GM23338 (cell line): ENCODE measurements around the gene S100A14.

Source experiments
- CREB1 ChIP-seq: fragments of 250-450 bp; sonication (Bioruptor Pico); IDR thresholded peaks from 2 replicates; pipeline ENCODE4 v1.5.0; 2020; ENCODE audit warnings: low read depth, mild to moderate bottlenecking, moderate library complexity
- CTCF ChIP-seq, 2 experiments: fragments of 200-600 bp in 1 of 2; sonication (generic) in 1 of 2; conservative IDR thresholded peaks; 2 replicates each; pipeline versions ENCODE4 v1.5.1 to v1.6.1; 2016 to 2017; ENCODE audit warnings: antibody characterized with exemption in 2 of 2, low read depth in 2 of 2, mild to moderate bottlenecking in 2 of 2, moderate library complexity in 1 of 2
- ETS1 ChIP-seq: IDR thresholded peaks from 2 replicates; pipeline ENCODE4 v1.6.1; 2016; ENCODE audit warnings: antibody characterized with exemption
- EZH2 ChIP-seq: fragments of 200-600 bp; sonication (generic); IDR thresholded peaks from one replicate; pipeline ENCODE4 v1.8.0; 2017; ENCODE audit warnings: antibody characterized with exemption, mild to moderate bottlenecking, low read depth; ENCODE audit not compliant: unreplicated experiment
- EZH2phosphoT487 ChIP-seq: fragments of 200-600 bp; sonication (generic); IDR thresholded peaks from one replicate; pipeline ENCODE4 v1.8.1; 2018; ENCODE audit warnings: antibody characterized with exemption; ENCODE audit not compliant: unreplicated experiment
- JUNB ChIP-seq: IDR thresholded peaks from one replicate; pipeline ENCODE4 v1.6.1; 2016; ENCODE audit warnings: antibody characterized with exemption; ENCODE audit not compliant: unreplicated experiment
- NANOG ChIP-seq: IDR thresholded peaks from 2 replicates; pipeline ENCODE4 v1.6.1; 2016; ENCODE audit warnings: antibody characterized with exemption, borderline replicate concordance
- POLR2AphosphoS5 ChIP-seq: IDR thresholded peaks from 2 replicates; pipeline ENCODE4 v1.6.1; 2016; ENCODE audit warnings: antibody characterized with exemption, low read depth
- REST ChIP-seq: IDR thresholded peaks from one replicate; pipeline ENCODE4 v1.6.1; 2018; ENCODE audit warnings: antibody characterized with exemption; ENCODE audit not compliant: unreplicated experiment
- STAT1 ChIP-seq: IDR thresholded peaks from one replicate; pipeline ENCODE4 v1.6.1; 2016; ENCODE audit warnings: antibody characterized with exemption; ENCODE audit not compliant: unreplicated experiment
- ZNF331 ChIP-seq: fragments of 250-450 bp; sonication (Bioruptor Pico); IDR thresholded peaks from 2 replicates; pipeline ENCODE4 v1.5.0; 2020; ENCODE audit warnings: low read depth, mild to moderate bottlenecking, moderate library complexity
- ZNF462 ChIP-seq: fragments of 250-450 bp; sonication (Bioruptor Pico); IDR thresholded peaks from 2 replicates; pipeline ENCODE4 v1.5.0; 2020; ENCODE audit warnings: mild to moderate bottlenecking, moderate library complexity

GRCh38 chr1:153606194-153606593 lies 9.9 kb downstream of the S100A14 start:
- no peak for TF ChIP-seq CTCF (conservative IDR thresholded peaks at IDR 0.05; ENCODE audit: low read depth in 2 of 2)
- no peak for TF ChIP-seq POLR2AphosphoS5
- TF ChIP-seq CREB1 (CRISPR knock-in tag), result no peak
- no peak for TF ChIP-seq JUNB
- no peak for TF ChIP-seq REST
- TF ChIP-seq EZH2phosphoT487, result no peak
- no peak for TF ChIP-seq ETS1
- TF ChIP-seq EZH2, result no peak
- no peak for TF ChIP-seq STAT1
- no peak for TF ChIP-seq NANOG
- no peak for TF ChIP-seq ZNF462 (CRISPR knock-in tag)
- TF ChIP-seq ZNF331 (CRISPR knock-in tag), result no peak
